Muscle of leg (tissue), 11 donors: ENCODE results near the gene BCAS4. TPM values are rescaled to one million over a fixed set of nuclear protein-coding genes. Genes with fewer than 3 reads are reported as not detected.
"Not testable (repeated sequence)": the region's sequence is repeated elsewhere in the genome, so short reads cannot be mapped to it uniquely, and the experiment has no call there.

Experiments used
- DNase-seq: peaks from one replicate; pipeline ENCODE4 v3.0.0; 2013
- H3K27ac ChIP-seq: one replicate; pipeline ENCODE4 v1.5.1; 2013; ENCODE audit warnings: mild to moderate bottlenecking, low read length, control low read depth
- H3K27me3 ChIP-seq: one replicate; pipeline ENCODE4 v1.6.1; 2013; ENCODE audit warnings: low read length; ENCODE audit not compliant: control insufficient read depth, insufficient read depth
- H3K36me3 ChIP-seq: one replicate; pipeline ENCODE4 v1.6.1; 2013; ENCODE audit warnings: low read length; ENCODE audit not compliant: control insufficient read depth, insufficient read depth
- H3K4me1 ChIP-seq: one replicate; pipeline ENCODE4 v1.6.1; 2013; ENCODE audit warnings: low read length; ENCODE audit not compliant: control insufficient read depth, insufficient read depth
- H3K4me3 ChIP-seq: one replicate; pipeline ENCODE4 v1.5.1; 2013; ENCODE audit warnings: low read length, control low read depth
- H3K9me3 ChIP-seq: replicated peaks from 2 replicates; pipeline ENCODE4 v1.6.1; 2013; ENCODE audit warnings: low read depth, low read length; ENCODE audit not compliant: control insufficient read depth
- WGBS: methylation state at CpG from one replicate; pipeline ENCODE4 v1.1.5; 2013; ENCODE audit warnings: missing lambda C conversion rate; ENCODE audit not compliant: insufficient coverage; 5-methylcytosine and 5-hydroxymethylcytosine counted together
- polyA plus RNA-seq, 8 donors: library from polyadenylated mRNA; unstranded; fragments of 120-200 nt; gene quantifications; one replicate each; pipeline versions ENCODE4 v1.2.1 to v1.2.3, GENCODE V29; 2013; ENCODE audit warnings: inconsistent platforms in 1 of 8, low replicate concordance in 1 of 8; ENCODE audit not compliant: insufficient read length in 8 of 8, insufficient read depth in 1 of 8
- total RNA-seq: library from RNA; stranded (reverse); fragments of 120-200 nt; gene quantifications from one replicate; pipeline ENCODE4 v1.2.4, GENCODE V29; 2013

Gene BCAS4
- total and polyA plus RNA-seq, 9 donors: 3.4 to 5.8 (median 4.0) TPM

DNA sequence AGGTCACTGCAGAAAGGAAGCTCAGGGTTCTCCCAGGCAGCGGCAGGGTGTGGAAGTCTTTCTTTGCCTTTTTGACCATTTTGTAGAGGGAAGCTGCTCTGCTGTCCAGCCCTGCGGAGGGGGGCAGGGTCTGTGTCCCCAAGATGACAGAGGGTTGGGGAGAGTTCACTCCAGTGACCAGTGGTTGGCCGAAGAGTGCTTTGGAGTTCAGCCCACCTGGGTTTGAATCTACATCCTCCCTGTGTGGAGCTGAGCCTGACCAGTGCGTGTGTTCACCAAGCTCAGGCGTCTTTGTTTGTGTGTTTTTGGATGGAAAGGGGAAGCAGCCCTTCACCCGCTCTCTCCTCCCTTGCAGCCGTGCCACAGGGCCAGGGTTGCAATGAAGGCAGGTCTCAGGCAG lies 25.9 kb upstream of the BCAS4 start:
- not testable (repeated sequence) for H3K27me3 ChIP-seq, DNase-seq, H3K36me3 ChIP-seq, H3K4me1 ChIP-seq, H3K27ac ChIP-seq, H3K9me3 ChIP-seq, H3K4me3 ChIP-seq
- WGBS: no CpG with 5 or more reads among the region's 7 CpGs

DNA sequence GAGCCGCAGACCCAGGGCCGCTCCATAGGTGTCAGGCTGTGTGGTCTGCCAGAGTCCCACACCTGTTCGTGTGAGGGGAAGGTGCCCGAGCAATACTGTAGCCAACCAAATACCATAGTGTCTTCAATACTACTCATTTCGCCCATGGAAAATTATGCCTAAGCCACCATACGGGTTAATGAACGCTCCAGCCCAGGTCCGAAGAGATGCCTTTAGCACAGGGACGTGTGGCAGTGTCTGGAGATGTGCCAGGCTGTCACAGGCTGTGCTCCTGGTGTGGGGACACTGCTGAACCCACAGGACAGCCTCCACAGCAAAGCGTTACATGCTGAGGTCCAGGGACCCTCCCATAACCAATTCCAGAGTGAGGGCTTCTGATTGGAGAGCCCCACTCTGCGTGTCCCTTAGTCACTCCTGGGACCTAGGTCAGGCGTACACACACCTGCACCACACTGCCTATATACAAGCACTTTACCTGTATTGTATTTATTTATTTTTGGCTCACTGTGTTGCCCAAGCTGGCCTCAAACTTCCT lies 25.2 kb upstream of the BCAS4 start:
- H3K4me3 ChIP-seq, DNase-seq, H3K9me3 ChIP-seq, H3K4me1 ChIP-seq, H3K36me3 ChIP-seq, H3K27ac ChIP-seq, H3K27me3 ChIP-seq: not testable (repeated sequence)
- 77% methylated on average over 4 of the region's 12 CpGs for WGBS

DNA sequence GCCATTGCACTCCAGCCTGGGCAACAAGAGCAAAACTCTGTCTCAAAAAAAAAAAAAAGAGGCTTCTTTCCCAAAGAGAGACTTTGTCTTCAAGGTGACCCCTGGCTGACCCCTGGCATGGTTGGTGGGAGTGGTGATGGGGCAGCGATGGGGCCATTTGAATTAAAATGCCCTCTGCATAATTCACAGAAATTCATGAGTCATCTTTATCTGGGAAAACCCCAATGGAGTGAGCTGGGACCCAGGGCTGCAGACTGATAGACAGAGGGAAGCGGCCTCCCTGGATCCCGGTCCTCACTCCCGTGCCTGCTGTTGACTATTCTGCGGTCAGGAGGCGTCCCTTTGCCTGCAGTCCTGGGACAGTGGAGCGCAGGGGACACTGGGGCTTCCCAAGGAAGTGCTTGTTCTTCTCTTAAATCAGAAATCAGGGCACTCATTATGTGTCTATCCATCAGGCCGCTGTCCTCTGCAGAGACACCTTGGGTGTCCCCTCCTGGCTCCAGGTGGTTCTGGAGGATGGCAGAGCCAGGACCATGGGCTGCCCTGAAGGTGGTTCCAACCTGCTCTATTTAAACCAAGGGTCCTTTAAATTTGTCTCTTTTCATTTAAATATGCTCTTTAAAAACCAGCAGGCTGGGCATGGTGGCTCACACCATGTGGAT lies 23.3 kb upstream of the BCAS4 start:
- no CpG with 5 or more reads among the region's 8 CpGs for WGBS
- H3K27me3 ChIP-seq, DNase-seq, H3K36me3 ChIP-seq, H3K27ac ChIP-seq, H3K4me1 ChIP-seq, H3K9me3 ChIP-seq, H3K4me3 ChIP-seq: not testable (repeated sequence)

DNA sequence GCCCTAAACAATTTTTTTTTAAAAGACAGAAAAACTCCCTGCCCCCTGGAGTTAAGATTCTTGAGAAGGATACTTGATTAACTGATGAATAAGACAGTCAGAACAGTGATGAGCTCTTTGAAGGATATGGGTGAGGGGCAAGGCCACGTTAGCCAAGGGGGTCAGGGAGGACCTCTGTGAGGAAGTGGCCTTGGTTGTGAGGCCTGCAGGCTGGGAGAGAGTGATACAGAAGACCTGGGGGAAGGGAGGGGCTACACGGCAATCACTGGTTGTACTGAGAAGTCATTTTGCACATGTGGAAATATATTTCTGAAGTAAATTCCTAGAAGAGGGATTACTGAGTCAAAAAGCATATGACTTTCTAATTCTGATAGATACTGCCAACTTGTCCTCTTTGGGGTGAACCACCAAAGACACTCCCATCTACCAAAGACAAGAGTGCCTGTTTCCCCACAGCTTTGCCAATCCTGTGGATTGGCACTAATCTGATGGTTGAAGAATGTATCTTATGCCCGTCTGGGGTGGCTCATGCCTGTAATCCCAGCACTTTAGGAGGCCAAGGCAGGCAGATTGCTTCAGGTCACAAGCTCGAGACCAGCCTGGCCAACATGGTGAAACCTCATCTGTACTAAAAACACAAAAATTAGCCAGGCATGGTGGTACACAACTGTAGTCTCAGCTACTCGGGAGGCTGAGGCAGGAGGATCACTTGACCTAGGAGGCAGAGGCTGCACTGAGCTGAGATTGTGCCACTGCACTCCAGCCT lies 22.3 kb upstream of the BCAS4 start:
- H3K27ac ChIP-seq: no peak overlapping the region
- WGBS: 46% methylated on average over 3 of the region's 5 CpGs
- peaks cover 4% of the 10 kb centered on the region for H3K27me3 ChIP-seq
- H3K36me3 ChIP-seq: no peaks in the 10 kb centered on the region
- no peak overlapping the region for H3K4me3 ChIP-seq
- H3K4me1 ChIP-seq: no peaks in the 10 kb centered on the region
- no peaks in the 10 kb centered on the region for H3K9me3 ChIP-seq
- DNase-seq: peak; percentile 28

DNA sequence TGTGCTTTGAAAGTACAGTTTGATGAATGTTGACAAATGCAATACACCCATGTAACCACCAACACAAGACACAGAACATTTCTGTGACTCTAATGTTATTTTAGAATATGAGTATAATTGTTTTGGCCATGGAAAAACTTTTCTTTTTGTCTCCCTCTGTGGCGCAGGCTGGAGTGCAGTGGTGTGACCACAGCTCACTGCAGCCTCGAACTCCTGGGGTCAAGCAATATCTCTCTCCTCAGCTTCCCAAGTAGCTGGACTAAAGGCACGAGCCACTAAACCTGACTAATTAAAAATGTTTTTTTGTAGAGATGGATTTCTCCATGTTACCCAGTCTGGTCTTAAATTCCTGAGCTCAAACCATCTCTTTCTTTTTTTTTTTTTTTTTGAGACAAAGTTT lies 20.3 kb upstream of the BCAS4 start:
- Histone ChIP-seq H3K4me3 (no peak overlapping the region), H3K36me3 (no peaks in the 10 kb centered on the region), H3K9me3 (no peaks in the 10 kb centered on the region), H3K4me1 (no peaks in the 10 kb centered on the region), H3K27ac (no peak overlapping the region), H3K27me3 (peaks cover 4% of the 10 kb centered on the region)
- WGBS: no CpG with 5 or more reads among the region's 3 CpGs
- DNase-seq: no peak

DNA sequence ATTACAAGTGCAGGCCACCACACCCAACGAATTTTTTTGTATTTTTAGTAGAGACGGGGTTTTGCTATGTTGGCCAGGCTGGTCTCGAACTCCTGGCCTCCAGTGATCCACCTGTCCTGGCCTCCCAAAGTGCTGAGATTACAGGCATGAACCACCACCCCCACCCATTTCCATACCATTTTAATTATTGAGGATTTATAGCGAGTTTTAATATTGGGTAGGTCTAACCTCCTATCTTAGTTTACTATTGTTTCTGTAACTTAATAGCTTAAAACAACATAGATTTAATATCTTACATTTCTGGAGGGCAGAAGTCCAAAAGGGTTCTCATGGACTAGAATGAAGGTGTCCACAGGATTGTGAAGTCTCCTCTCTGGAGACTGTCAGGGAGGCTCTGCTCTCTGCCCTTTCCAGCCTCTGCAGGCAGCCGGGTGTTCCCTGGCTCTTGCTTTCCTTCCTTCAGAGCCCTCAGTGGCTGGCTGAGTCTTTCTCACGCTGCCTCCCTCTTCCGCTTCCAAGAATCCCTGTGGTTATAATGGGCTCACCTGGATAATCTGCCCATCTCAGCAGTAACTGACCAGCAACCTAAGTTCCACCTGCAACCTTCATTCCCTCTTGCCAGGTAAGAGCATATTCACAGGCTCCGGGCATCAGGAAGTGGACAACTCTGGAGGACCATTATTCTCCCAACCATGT lies 18.6 kb upstream of the BCAS4 start:
- H3K36me3 ChIP-seq: no peaks in the 10 kb centered on the region
- H3K4me3 ChIP-seq: no peak overlapping the region
- 76% methylated on average over 2 of the region's 8 CpGs for WGBS

DNA sequence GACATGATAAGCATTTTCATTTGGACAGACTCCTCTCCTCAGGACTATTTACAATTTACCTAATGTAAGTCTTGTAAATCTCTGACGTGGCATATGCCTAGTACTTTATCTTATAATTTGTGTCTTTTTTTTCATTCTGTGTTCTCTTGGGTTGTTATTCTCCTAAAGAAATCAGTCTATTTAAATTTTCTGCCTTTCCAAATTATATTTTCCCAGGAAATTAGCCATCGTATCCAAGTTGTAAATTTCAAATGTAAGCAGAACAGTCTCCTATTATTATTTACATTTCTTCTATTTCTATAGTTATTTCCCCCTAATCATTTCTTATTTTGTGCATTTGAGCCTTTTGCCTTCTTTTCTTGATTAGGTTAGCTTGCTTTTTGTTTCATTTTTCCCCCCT lies 17.5 kb upstream of the BCAS4 start:
- peaks cover 4% of the 10 kb centered on the region for H3K27me3 ChIP-seq
- no peak overlapping the region for H3K4me3 ChIP-seq
- no peaks in the 10 kb centered on the region for H3K36me3 ChIP-seq
- WGBS: no CpG with 5 or more reads among the region's 2 CpGs
- H3K27ac ChIP-seq: no peak overlapping the region
- no peak for DNase-seq
- H3K9me3 ChIP-seq: no peaks in the 10 kb centered on the region
- H3K4me1 ChIP-seq: no peaks in the 10 kb centered on the region

More for the DNA sequence above, 18.6 kb upstream of the BCAS4 start:
- H3K9me3 ChIP-seq: no peaks in the 10 kb centered on the region
- no peaks in the 10 kb centered on the region for H3K4me1 ChIP-seq
- no peak overlapping the region for H3K27ac ChIP-seq
- DNase-seq: no peak
- H3K27me3 ChIP-seq: peaks cover 4% of the 10 kb centered on the region

DNA sequence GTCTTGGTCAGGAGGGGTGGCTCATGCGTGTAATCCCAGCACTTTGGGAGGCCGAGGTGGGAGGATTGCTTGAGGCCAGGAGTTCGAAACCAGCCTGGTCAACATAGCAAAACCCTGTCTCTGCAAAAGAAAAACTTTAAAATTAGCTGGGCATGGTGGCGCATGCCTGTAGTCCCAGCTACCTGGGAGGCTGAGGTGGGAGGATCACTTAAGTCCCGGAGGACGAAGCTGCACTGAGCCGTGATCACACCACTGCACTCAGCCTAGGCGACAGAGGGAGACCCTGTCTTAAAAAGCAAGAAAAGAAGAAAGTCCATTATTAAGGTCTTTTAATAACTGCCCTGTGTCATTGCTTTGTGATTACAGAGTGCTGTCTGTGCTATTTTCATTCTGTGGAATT lies 15.9 kb upstream of the BCAS4 start:
- H3K36me3 ChIP-seq, H3K27me3 ChIP-seq, H3K4me1 ChIP-seq, H3K9me3 ChIP-seq, DNase-seq, H3K27ac ChIP-seq, H3K4me3 ChIP-seq: not testable (repeated sequence)
- 87% methylated on average over 8 of the region's 8 CpGs for WGBS

DNA sequence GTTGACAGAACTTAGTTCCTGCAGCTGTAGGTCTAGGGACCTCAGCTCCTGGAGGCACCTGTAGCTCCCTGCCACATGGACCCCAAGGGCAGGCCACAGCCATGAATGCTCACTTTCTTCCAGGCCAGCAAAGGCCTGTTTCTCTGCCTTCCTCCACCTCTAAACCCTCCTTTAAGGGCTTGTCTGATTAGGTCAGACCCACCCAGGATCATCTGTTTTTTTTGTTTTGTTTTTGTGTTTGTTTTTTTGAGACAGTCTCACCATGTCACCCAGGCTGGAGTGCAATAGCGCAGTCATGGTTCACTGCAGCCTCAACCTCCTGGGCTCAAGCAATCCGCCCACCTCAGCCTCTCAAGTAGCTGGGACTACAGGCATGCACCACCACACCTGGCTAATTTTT lies 11.5 kb upstream of the BCAS4 start:
- H3K9me3 ChIP-seq: no peaks in the 10 kb centered on the region
- H3K4me1 ChIP-seq: peaks cover 3% of the 10 kb centered on the region
- 100% methylated on average over 2 of the region's 2 CpGs for WGBS
- no peaks in the 10 kb centered on the region for H3K36me3 ChIP-seq
- no peak overlapping the region for H3K27ac ChIP-seq
- H3K4me3 ChIP-seq: no peak overlapping the region
- no peak for DNase-seq
- no peaks in the 10 kb centered on the region for H3K27me3 ChIP-seq

DNA sequence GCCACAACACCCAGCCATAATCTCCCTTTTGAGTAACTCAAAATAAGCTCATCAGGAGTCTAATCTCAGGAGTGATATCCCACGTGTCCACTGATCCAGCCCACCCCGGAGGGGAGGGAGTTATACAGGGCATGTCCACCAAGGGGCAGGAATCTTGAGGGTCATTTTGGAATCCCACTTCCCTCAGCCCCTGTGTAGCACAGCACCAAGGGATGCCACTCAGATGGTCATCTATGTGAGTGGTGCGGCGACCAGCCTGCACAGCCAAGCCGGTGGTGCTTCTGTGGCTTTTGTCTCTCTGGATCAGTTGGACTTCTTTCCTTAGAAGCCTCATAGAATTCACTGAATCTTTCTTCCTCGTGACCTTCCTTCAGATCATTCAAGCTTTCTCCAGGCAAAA lies 11.0 kb upstream of the BCAS4 start:
- H3K36me3 ChIP-seq: no peaks in the 10 kb centered on the region
- H3K27ac ChIP-seq: no peak overlapping the region
- H3K4me3 ChIP-seq: no peak overlapping the region
- 81% methylated on average over 5 of the region's 6 CpGs for WGBS
- peaks cover 7% of the 10 kb centered on the region for H3K4me1 ChIP-seq
- H3K27me3 ChIP-seq: no peaks in the 10 kb centered on the region
- DNase-seq: no peak
- no peaks in the 10 kb centered on the region for H3K9me3 ChIP-seq
